Epidermal melanocyte (primary cell): ENCODE measurements around the gene TCEAL9.
"Not testable (repeated sequence)": the region's sequence is repeated elsewhere in the genome, so short reads cannot be mapped to it uniquely, and the experiment has no call there.

ENCODE experiments used
- DNase-seq: peaks from one replicate; pipeline ENCODE4 v3.0.0; 2011; ENCODE audit warnings: low spot score; ENCODE audit not compliant: insufficient read length

TCEAL9 gene

DNA sequence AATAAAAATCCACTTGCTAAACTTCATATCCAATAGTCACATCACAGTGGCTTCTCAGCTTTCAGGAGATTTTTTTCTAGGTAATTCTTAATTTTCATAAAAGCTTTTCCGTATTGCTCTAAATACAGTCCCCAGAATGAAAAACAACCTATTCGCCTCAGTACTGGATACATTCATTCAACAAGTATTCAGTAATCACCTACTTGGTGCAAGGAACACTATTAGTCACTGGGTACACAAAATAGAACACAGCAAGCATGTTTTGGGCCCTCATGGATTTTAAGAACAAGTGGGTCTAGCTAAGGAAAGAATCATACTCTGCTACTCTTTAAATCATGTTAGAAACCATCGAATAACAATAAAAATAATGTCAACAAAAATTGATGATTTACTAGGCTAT is 17.3 kb downstream of the TCEAL9 start:
- no peak for DNase-seq

DNA sequence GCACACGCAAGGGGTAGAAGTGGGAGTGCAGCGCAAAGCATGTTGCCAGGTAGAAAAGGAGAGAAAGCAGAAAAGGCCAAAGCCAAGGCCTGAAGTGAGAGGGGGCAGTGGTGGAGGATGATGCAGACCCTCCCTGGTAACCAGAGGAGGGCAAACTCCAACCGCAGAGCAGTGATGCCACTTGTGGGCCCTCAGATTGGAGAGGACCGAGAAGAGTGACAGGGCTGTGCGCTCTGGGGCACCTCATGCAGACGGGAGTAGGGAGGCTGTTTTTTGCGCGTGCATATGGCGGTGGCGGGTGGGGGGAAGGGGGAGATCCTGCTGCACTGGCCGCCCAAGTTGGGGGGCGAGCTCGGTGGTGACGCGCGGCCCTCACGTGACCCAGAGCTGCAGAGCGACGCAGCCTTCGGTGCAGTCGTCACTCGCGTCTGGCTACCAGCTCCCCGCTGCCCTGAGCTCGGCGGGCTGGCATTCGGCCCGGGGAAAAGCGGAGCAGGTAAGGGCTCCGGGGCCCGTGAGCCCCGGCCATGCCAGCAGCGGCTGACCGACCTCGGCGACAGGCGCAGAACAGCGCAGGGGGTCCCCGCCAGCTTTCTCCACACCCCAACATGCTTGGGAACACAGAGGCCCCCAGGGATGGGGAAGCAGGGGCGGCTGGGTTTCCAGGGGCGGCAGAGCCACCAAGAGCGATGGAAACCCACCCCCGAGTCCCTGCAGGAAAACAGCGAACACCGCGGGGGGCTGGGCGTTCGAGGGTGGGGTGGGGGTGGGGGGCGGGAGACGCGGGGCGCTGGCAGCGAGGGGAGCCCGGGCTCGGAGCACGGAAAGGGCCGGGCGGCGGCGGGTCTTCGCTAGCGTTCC is 20.0 kb downstream of the TCEAL9 start, which contains the start of gene BEX3:
TSS of gene BEX3 (plus strand) at position 421 of the 861 bp plus-strand sequence. CDS start 984 bp downstream, outside the sequence.
- DNase-seq = peak; percentile 20

GRCh38 chrX:103376979-103377324 is 20.6 kb downstream of the TCEAL9 start:
- DNase-seq = peak; percentile 16

DNA sequence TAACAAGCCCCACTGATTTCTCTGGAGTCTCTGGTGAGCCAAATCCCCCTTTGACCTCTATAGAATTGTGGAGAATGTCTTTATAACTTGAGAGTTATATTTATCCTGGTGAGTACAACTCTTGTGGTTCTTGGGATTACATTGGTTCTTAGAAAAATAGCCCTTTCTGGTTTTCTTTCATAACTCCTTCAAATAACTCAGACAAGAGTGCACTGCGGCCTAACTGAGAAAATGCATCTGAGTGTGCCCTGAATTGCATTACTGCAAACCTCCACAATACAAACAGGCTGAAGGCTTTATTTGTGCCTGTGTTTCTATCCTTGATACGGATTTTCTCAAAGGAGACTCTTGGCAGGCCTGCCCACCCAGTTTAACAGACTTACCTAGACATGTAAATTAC is 22.7 kb downstream of the TCEAL9 start:
- DNase-seq = no peak

DNA sequence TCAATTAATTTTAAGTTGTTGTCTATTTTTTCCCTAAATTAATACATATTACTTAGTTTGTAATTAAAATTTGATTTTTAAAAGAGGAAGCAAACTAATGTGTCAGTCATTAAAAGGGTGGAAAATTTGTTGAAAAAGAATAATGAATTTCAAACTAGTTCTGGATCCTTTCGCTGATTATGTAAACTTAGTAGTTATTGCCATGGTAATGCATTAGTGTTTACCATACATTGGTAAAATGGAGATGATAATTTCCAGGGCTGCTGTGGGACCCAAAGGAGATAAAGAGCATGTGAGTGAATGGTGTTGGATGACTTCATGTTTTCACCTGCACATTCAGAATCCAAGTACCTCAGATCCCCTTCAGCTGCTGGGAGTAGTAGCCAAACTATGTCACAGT is 26.6 kb downstream of the TCEAL9 start:
- DNase-seq = no peak

GRCh38 chrX:103384672-103385071 is 28.4 kb downstream of the TCEAL9 start:
- no peak for DNase-seq

DNA sequence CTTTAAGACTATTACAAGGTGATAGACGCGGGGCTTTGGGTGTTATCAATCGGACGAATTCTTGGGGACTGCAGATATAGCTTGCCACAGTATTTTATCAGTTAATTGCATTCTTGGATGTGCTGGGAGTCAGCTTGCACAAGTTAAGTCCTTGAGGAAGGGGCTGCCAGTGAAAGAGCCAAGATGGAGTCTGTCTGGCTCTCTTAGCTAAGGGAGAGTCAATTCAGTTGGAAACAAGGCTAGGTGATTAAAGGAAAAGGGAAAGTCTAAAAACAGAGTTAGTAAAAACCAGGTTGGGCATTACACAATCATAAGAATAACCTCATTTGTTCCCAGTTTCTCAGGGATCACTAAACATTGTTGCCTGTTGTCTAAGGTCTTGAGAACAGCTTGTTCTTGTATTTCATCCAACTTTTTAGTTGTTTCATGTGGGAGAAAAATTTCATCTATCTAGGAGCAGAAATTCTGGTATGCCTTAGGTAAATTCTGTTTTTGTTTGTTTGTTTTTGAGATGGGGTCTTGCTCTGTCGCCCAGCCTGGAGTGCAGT is 29.1 kb downstream of the TCEAL9 start:
- DNase-seq = not testable (repeated sequence)

DNA sequence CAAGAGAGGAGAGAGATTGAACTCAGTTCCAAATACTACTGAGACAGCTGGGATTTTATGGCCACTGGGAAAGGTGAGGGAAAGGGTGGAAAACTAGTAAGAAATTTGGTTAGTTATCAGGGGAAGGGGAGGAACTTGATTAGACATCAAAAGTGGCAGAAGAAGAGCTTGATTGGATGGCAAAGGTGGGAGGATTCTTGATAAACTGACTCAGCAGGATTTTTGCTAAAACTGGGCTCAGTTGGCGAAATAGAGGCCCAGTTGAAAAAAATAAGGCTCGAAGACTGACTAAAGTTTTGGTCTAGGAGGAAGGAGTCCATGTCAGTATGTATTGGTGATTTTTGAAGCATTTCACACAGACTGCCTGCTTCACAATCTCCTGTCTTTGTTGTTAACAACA is 30.0 kb downstream of the TCEAL9 start:
- no peak for DNase-seq

DNA sequence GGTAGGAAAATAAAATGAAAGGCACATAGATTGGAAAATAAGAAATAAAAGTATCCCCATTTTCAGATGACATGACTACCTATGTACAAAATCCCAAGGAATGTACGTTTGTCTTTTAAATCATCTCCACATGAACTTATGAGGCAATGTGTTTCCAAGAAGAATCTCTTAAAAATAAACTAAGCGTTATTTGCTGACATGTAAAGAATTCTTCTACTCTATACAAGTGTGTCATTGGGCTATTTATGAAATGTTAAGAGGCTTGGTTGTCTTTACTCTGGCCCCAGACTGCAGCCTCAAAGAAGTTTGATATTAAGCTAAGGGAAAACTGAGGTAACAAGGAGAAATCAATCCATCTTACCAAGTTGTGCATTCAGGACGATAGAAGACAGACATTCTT is 37.2 kb downstream of the TCEAL9 start:
- DNase-seq = no peak

GRCh38 chrX:103396186-103396585 is 39.9 kb downstream of the TCEAL9 start:
- no peak for DNase-seq

DNA sequence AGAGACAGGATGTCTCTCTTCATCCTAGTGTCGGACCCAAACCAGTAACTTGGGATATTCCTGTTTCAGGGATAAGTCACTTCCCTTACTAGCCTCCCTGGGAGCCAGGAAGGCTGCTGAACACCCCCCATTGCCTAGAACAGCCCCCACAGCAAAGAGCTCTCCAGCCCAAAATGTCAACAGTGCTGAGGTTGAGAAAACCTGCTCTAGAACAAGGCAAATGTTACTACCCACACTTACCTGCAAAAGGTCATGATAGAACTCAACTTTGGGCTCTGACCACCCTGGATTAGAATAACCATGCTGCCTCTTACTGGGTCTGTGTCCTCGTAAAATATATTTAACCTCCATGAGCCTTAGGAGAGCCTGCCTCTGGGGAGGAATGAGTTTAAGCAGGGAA is 40.4 kb downstream of the TCEAL9 start:
- DNase-seq = no peak

GRCh38 chrX:103397707-103398106 is 41.4 kb downstream of the TCEAL9 start:
- no peak for DNase-seq

GRCh38 chrX:103398421-103398864 is 42.1 kb downstream of the TCEAL9 start:
- DNase-seq = no peak

DNA sequence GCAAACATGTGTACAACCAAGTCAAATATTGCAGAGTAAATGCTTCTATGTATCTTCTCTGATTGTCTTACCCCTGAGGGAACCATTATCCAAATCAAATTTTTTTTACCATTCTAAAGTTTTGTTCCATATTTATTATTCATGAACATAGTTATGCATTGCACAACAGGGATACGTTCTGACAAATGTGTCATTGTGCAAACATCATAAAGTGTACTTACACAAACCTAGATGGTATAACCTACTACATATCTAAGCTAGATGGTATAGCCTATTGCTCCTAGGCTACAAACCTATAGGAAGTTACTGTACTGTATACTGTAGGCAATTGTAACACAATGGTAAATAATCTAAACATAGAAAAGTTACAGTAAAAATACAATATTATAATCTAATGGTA is 43.4 kb downstream of the TCEAL9 start:
- DNase-seq = no peak

- DNase-seq = no peak
Measured at GRCh38 chrX:103400931-103401330, 44.6 kb downstream of the TCEAL9 start.

- DNase-seq = peak; percentile 29
Measured at GRCh38 chrX:103404231-103405008, 48.1 kb downstream of the TCEAL9 start.

- DNase-seq = no peak
Measured at GRCh38 chrX:103405009-103405333, 48.7 kb downstream of the TCEAL9 start.

DNA sequence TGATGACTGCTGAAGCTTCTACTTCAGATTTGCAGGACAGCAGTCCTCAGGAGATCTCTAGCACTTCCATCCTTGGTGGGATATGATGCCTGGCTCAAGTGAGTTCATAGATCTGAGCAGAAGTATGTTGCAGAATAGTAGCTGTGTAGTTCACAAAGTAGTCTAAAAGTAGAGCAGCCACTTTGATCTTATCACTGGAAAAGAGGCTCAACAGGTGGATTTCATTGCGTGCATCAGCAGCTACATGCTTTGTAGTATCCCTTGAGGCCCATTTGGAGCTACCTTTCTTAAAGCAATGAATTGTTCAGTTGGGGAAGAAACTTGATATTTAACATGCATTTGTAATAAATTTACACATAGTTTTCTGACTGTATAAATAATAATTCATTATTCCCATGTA is 50.0 kb downstream of the TCEAL9 start:
- DNase-seq = no peak

- DNase-seq = no peak
Measured at GRCh38 chrX:103407776-103408175, 51.5 kb downstream of the TCEAL9 start.
